ENCODE data around the gene SH3RF1. TPM values are rescaled to one million over a fixed set of nuclear protein-coding genes. Genes with fewer than 3 reads are reported as not detected.

The SH3RF1 gene
- total RNA-seq, 1 donor from 2014 or later: 35.2 TPM

GRCh38 chr4:169268951-169269760 lies 1.6 kb downstream of the SH3RF1 start:
- DNase-seq: peak; percentile 17
- peaks cover 31% of the 10 kb centered on the region for H3K4me1 Mint-ChIP-seq (ENCODE audit: low read depth, unreplicated experiment)
- H3K9me3 Mint-ChIP-seq (ENCODE audit: unreplicated experiment): peaks cover 12% of the 10 kb centered on the region
- H3K27me3 Mint-ChIP-seq (ENCODE audit: unreplicated experiment): peaks cover 3% of the 10 kb centered on the region
- peak overlapping the region; percentile 11 for H3K27ac Mint-ChIP-seq (ENCODE audit: unreplicated experiment)
- H3K36me3 Mint-ChIP-seq (ENCODE audit: unreplicated experiment): peaks cover 9% of the 10 kb centered on the region
- H3K4me3 Mint-ChIP-seq (ENCODE audit: unreplicated experiment): peak overlapping the region; percentile 89
- TF ChIP-seq, protein P1, sequence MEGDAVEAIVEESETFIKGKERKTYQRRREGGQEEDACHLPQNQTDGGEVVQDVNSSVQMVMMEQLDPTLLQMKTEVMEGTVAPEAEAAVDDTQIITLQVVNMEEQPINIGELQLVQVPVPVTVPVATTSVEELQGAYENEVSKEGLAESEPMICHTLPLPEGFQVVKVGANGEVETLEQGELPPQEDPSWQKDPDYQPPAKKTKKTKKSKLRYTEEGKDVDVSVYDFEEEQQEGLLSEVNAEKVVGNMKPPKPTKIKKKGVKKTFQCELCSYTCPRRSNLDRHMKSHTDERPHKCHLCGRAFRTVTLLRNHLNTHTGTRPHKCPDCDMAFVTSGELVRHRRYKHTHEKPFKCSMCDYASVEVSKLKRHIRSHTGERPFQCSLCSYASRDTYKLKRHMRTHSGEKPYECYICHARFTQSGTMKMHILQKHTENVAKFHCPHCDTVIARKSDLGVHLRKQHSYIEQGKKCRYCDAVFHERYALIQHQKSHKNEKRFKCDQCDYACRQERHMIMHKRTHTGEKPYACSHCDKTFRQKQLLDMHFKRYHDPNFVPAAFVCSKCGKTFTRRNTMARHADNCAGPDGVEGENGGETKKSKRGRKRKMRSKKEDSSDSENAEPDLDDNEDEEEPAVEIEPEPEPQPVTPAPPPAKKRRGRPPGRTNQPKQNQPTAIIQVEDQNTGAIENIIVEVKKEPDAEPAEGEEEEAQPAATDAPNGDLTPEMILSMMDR (IDR thresholded peaks at IDR 0.05; ENCODE audit: partially characterized antibody, unreplicated experiment): no peak

- Mint-ChIP-seq H3K27ac (ENCODE audit: unreplicated experiment) (no peak overlapping the region), H3K4me1 (ENCODE audit: low read depth, unreplicated experiment) (peaks cover 30% of the 10 kb centered on the region), H3K9me3 (ENCODE audit: unreplicated experiment) (peaks cover 14% of the 10 kb centered on the region), H3K4me3 (ENCODE audit: unreplicated experiment) (peak overlapping the region; percentile 40), H3K36me3 (ENCODE audit: unreplicated experiment) (peaks cover 14% of the 10 kb centered on the region), H3K27me3 (ENCODE audit: unreplicated experiment) (peaks cover 3% of the 10 kb centered on the region)
- no peak for DNase-seq
- TF ChIP-seq, protein P1 (IDR thresholded peaks at IDR 0.05; ENCODE audit: partially characterized antibody, unreplicated experiment): no peak
Observed at GRCh38 chr4:169267070-169267469, 3.7 kb downstream of the SH3RF1 start.

GRCh38 chr4:169266661-169267060 lies 4.1 kb downstream of the SH3RF1 start:
- Mint-ChIP-seq H3K27me3 (ENCODE audit: unreplicated experiment) (peaks cover 3% of the 10 kb centered on the region), H3K36me3 (ENCODE audit: unreplicated experiment) (peaks cover 14% of the 10 kb centered on the region), H3K9me3 (ENCODE audit: unreplicated experiment) (peaks cover 14% of the 10 kb centered on the region), H3K27ac (ENCODE audit: unreplicated experiment) (no peak overlapping the region), H3K4me3 (ENCODE audit: unreplicated experiment) (peak overlapping the region; percentile 40), H3K4me1 (ENCODE audit: low read depth, unreplicated experiment) (peaks cover 30% of the 10 kb centered on the region)
- no peak for DNase-seq
- TF ChIP-seq, protein P1 (IDR thresholded peaks at IDR 0.05; ENCODE audit: partially characterized antibody, unreplicated experiment): no peak

DNA sequence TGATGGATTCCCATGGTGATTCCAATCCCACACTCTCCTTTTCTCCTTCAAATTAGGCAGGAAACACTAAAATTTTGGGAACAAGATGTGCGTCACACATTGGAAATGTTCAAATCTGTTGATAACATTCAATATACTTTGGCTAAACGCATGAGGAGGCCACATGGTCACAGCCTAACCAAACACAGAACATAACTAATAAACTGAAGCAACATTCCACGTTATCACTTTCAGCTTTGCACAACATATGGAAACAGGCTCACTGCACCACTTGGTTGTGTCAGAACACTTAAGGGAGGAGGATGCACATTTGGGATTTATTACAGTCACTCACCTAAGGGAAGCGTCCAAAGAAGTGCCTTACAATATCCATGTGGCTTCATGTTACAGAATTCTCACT lies 4.7 kb downstream of the SH3RF1 start:
- no peak overlapping the region for H3K27ac Mint-ChIP-seq (ENCODE audit: unreplicated experiment)
- TF ChIP-seq, protein P1 (IDR thresholded peaks at IDR 0.05; ENCODE audit: partially characterized antibody, unreplicated experiment): no peak
- peaks cover 14% of the 10 kb centered on the region for H3K36me3 Mint-ChIP-seq (ENCODE audit: unreplicated experiment)
- DNase-seq: no peak
- peaks cover 36% of the 10 kb centered on the region for H3K4me1 Mint-ChIP-seq (ENCODE audit: low read depth, unreplicated experiment)
- peak overlapping the region; percentile 22 for H3K4me3 Mint-ChIP-seq (ENCODE audit: unreplicated experiment)
- H3K9me3 Mint-ChIP-seq (ENCODE audit: unreplicated experiment): peaks cover 14% of the 10 kb centered on the region
- peaks cover 3% of the 10 kb centered on the region for H3K27me3 Mint-ChIP-seq (ENCODE audit: unreplicated experiment)

DNA sequence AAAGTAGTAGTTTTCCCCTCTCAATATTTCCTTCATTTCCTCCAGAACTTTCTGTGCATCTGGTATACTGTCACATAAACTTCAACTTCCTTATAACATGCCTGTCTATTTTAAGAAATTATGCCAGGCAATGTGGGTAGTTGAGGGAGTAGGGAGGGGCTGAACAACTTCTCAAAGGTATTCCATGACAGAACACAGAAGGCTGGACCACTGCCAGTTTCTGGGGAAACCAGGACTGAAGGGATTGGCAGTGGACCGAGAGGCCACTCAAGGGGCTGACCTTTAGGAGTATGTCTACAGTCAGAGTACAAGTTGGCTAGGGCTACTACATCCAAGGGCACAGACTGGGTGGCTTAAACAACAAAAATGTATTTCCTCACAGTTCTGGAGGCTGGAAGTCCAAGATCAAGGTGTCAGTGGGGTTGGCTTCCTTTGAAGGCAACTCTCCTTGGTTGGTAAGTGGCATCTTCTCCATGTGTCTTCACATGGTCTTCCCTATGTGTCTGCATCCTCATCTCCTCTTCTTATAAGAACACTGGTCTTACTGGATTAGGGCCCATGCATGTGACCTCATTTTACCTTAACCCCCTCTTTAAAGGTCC lies 6.9 kb downstream of the SH3RF1 start:
- no peak overlapping the region for H3K4me3 Mint-ChIP-seq (ENCODE audit: unreplicated experiment)
- TF ChIP-seq, protein P1 (IDR thresholded peaks at IDR 0.05; ENCODE audit: partially characterized antibody, unreplicated experiment): no peak
- H3K27me3 Mint-ChIP-seq (ENCODE audit: unreplicated experiment): no peaks in the 10 kb centered on the region
- peaks cover 14% of the 10 kb centered on the region for H3K36me3 Mint-ChIP-seq (ENCODE audit: unreplicated experiment)
- peaks cover 7% of the 10 kb centered on the region for H3K9me3 Mint-ChIP-seq (ENCODE audit: unreplicated experiment)
- H3K27ac Mint-ChIP-seq (ENCODE audit: unreplicated experiment): no peak overlapping the region
- peaks cover 44% of the 10 kb centered on the region for H3K4me1 Mint-ChIP-seq (ENCODE audit: low read depth, unreplicated experiment)
- no peak for DNase-seq

Measured in glutamatergic neuron (in vitro differentiated cells).